H1 (cell line): ENCODE measurements around the gene TMEM52B. TPM values are rescaled to one million over a fixed set of nuclear protein-coding genes. Genes with fewer than 3 reads are reported as not detected.

ENCODE experiments used
- polyA plus RNA-seq, 7 experiments: library from polyadenylated mRNA; depleted of rRNA in 3 of 7; stranded (reverse) in 5 of 7; unstranded in 2 of 7; fragments of >200 nt in 5 of 7; fragments of 200-250 nt in 2 of 7; gene quantifications; 1 replicate in 5 of 7; 2 replicates in 1 of 7; 4 replicates in 1 of 7; pipeline versions ENCODE4 v1.2.1 to v1.2.3, GENCODE V29; 2011 to 2013; ENCODE audit warnings: missing spikeins in 2 of 7, mixed read lengths in 2 of 7
- total RNA-seq: library from RNA; stranded (reverse); fragmentation: NEBNext Ultra II Directional; extraction: Animal tissue kit (Norgen Biotek cat#: 25700); gene quantifications from 2 replicates; pipeline ENCODE4 v1.2.1, GENCODE V29; 2021

TMEM52B gene
- total and polyA plus RNA-seq, 2 of the 8 experiments (the other 6 are each of a cell fraction or from before 2014, with no cell fraction given): not detected

Other genes with a start within 250 kb of the TMEM52B start
- 2.8 and 3.7 TPM in 2 replicates for gene CLEC2A, start 246.7 kb upstream of the TMEM52B start, total RNA-seq
- 0.24 and 0.63 TPM in 2 replicates for gene CLEC2A, start 246.7 kb upstream of the TMEM52B start, polyA plus RNA-seq (2011; rRNA removed)
- not detected in 2 replicates for gene CLEC12A, start 207.6 kb upstream of the TMEM52B start, total RNA-seq
- gene CLEC12A, start 207.6 kb upstream of the TMEM52B start, polyA plus RNA-seq (2011; rRNA removed): not detected in 2 replicates
- not detected in 2 replicates for gene CLEC1B, start 179.9 kb upstream of the TMEM52B start, total RNA-seq
- not detected in 2 replicates for gene CLEC1B, start 179.9 kb upstream of the TMEM52B start, polyA plus RNA-seq (2011; rRNA removed)
- not detected in 2 replicates for gene CLEC12B, start 168.4 kb upstream of the TMEM52B start, total RNA-seq
- not detected in 2 replicates for gene CLEC12B, start 168.4 kb upstream of the TMEM52B start, polyA plus RNA-seq (2011; rRNA removed)
- not detected in 2 replicates for gene CLEC9A, start 148.3 kb upstream of the TMEM52B start, total RNA-seq
- not detected in 2 replicates for gene CLEC9A, start 148.3 kb upstream of the TMEM52B start, polyA plus RNA-seq (2011; rRNA removed)
- gene CLEC1A, start 80.0 kb upstream of the TMEM52B start, total RNA-seq: not detected in 2 replicates
- 0.13 and 0.20 TPM in 2 replicates for gene CLEC1A, start 80.0 kb upstream of the TMEM52B start, polyA plus RNA-seq (2011; rRNA removed)
- gene CLEC7A, start 48.8 kb upstream of the TMEM52B start, total RNA-seq: 0.15 TPM in 1 of 2 replicates, not detected in the other
- gene CLEC7A, start 48.8 kb upstream of the TMEM52B start, polyA plus RNA-seq (2011; rRNA removed): 0.06 and 0.09 TPM in 2 replicates
- not detected in 2 replicates for gene OLR1, start 6.9 kb upstream of the TMEM52B start, total RNA-seq
- gene OLR1, start 6.9 kb upstream of the TMEM52B start, polyA plus RNA-seq (2011; rRNA removed): not detected in 2 replicates
- gene GABARAPL1, start 33.8 kb downstream of the TMEM52B start, total RNA-seq: 80.9 and 87.9 TPM in 2 replicates
- gene GABARAPL1, start 33.8 kb downstream of the TMEM52B start, polyA plus RNA-seq (2011; rRNA removed): 35.9 and 56.1 TPM in 2 replicates
- gene KLRD1, start 128.8 kb downstream of the TMEM52B start, total RNA-seq: 0.06 TPM in 1 of 2 replicates, not detected in the other
- gene KLRD1, start 128.8 kb downstream of the TMEM52B start, polyA plus RNA-seq (2011; rRNA removed): under 0.01 and 0.02 TPM in 2 replicates
- not detected in 2 replicates for gene KLRK1, start 211.0 kb downstream of the TMEM52B start, total RNA-seq
- not detected in 2 replicates for gene KLRK1, start 211.0 kb downstream of the TMEM52B start, polyA plus RNA-seq (2011; rRNA removed)
- not detected in 2 replicates for gene KLRC4, start 230.7 kb downstream of the TMEM52B start, total RNA-seq
- not detected in 2 replicates for gene KLRC4, start 230.7 kb downstream of the TMEM52B start, polyA plus RNA-seq (2011; rRNA removed)
- not detected in 2 replicates for gene KLRC3, start 241.6 kb downstream of the TMEM52B start, total RNA-seq
- gene KLRC3, start 241.6 kb downstream of the TMEM52B start, polyA plus RNA-seq (2011; rRNA removed): not detected in 2 replicates